DOHH2 (cell line): ENCODE results near the gene ASTN1.

ENCODE experiments used
- H3F3A ChIP-seq: fragments of 200-600 bp; sonication (generic), shearing (Covaris generic); 2 replicates; pipeline ENCODE4 v1.6.0; 2016; ENCODE audit warnings: antibody characterized with exemption, mild to moderate bottlenecking; ENCODE audit not compliant: control insufficient read depth, insufficient read depth
- H3K27ac ChIP-seq: fragments of 200-600 bp; sonication (generic); 2 replicates; pipeline ENCODE4 v1.5.1; 2014; ENCODE audit warnings: low read depth, mild to moderate bottlenecking, low read length, moderate library complexity
- H3K27me3 ChIP-seq: fragments of 200-600 bp; sonication (generic); 2 replicates; pipeline ENCODE4 v1.6.1; 2014; ENCODE audit warnings: mild to moderate bottlenecking, low read length, mixed read lengths; ENCODE audit not compliant: control insufficient read depth
- H3K36me3 ChIP-seq: fragments of 200-600 bp; sonication (generic); 2 replicates; pipeline ENCODE4 v1.6.1; 2014; ENCODE audit warnings: mild to moderate bottlenecking, low read length, moderate library complexity, mixed read lengths; ENCODE audit not compliant: control insufficient read depth
- H3K4me1 ChIP-seq: fragments of 200-600 bp; sonication (generic); 2 replicates; pipeline ENCODE4 v1.6.1; 2014; ENCODE audit warnings: mild to moderate bottlenecking, low read length, mixed read lengths; ENCODE audit not compliant: control insufficient read depth
- H3K4me2 ChIP-seq: fragments of 200-600 bp; sonication (generic); 2 replicates; pipeline ENCODE4 v1.6.0; 2014; ENCODE audit warnings: mild to moderate bottlenecking, low read length, moderate library complexity
- H3K4me3 ChIP-seq: fragments of 200-600 bp; sonication (generic); 2 replicates; pipeline ENCODE4 v1.5.1; 2014; ENCODE audit warnings: mild to moderate bottlenecking, low read length, mixed read lengths
- H3K79me2 ChIP-seq: fragments of 200-600 bp; sonication (generic); 2 replicates; pipeline ENCODE4 v1.6.1; 2014; ENCODE audit warnings: mild to moderate bottlenecking, low read length, mixed read lengths; ENCODE audit not compliant: control insufficient read depth
- H3K9me2 ChIP-seq: fragments of 200-600 bp; sonication (generic); replicated peaks from 2 replicates; pipeline ENCODE4 v1.6.1; 2014; ENCODE audit warnings: mild to moderate bottlenecking, low read length, mixed read lengths; ENCODE audit not compliant: control insufficient read depth
- H3K9me3 ChIP-seq: fragments of 200-600 bp; sonication (generic); 2 replicates; pipeline ENCODE4 v1.6.1; 2014; ENCODE audit warnings: antibody characterized with exemption, low read length, mixed read lengths; ENCODE audit not compliant: control insufficient read depth, insufficient read depth
- H4K20me1 ChIP-seq: fragments of 200-600 bp; sonication (generic); 2 replicates; pipeline ENCODE4 v1.6.0; 2014; ENCODE audit warnings: low read depth, mild to moderate bottlenecking, antibody characterized with exemption, low read length, moderate library complexity; ENCODE audit not compliant: control insufficient read depth, insufficient read depth
- CTCF ChIP-seq: fragments of 200-600 bp; sonication (generic); IDR thresholded peaks from one replicate; pipeline ENCODE4 v1.5.1; 2014; ENCODE audit warnings: antibody characterized with exemption, mild to moderate bottlenecking, low read depth, low read length; ENCODE audit not compliant: poor library complexity, severe bottlenecking
- EZH2phosphoT487 ChIP-seq: fragments of 200-600 bp; sonication (generic); IDR thresholded peaks from 2 replicates; pipeline ENCODE4 v1.6.1; 2017; ENCODE audit warnings: borderline replicate concordance, mild to moderate bottlenecking, antibody characterized with exemption, low read length, moderate library complexity, mixed read lengths

Gene ASTN1

GRCh38 chr1:177183836-177184235 lies 19.3 kb upstream of the ASTN1 start:
- Histone ChIP-seq H3F3A (no peaks in the 10 kb centered on the region), H3K4me2 (no peak overlapping the region), H4K20me1 (no peaks in the 10 kb centered on the region), H3K4me1 (no peaks in the 10 kb centered on the region), H3K27ac (no peak overlapping the region), H3K9me2 (no peaks in the 10 kb centered on the region), H3K27me3 (peaks cover 7% of the 10 kb centered on the region), H3K4me3 (no peak overlapping the region), H3K79me2 (no peaks in the 10 kb centered on the region), H3K9me3 (peaks cover 4% of the 10 kb centered on the region; the same call in 1 of the 2 replicates), H3K36me3 (no peaks in the 10 kb centered on the region)
- TF ChIP-seq EZH2phosphoT487, result no peak

GRCh38 chr1:177181631-177182291 lies 17.2 kb upstream of the ASTN1 start:
- H3K9me3 ChIP-seq, result peaks cover 4% of the 10 kb centered on the region; the same call in 1 of the 2 replicates
- H3K4me2 ChIP-seq, result 0 out of 2 replicates have a peak overlapping the region, but pooled peaks have one; percentile 26
- no peak overlapping the region for H3K4me3 ChIP-seq
- H3F3A ChIP-seq, result no peaks in the 10 kb centered on the region
- H3K27me3 ChIP-seq, result peaks cover 7% of the 10 kb centered on the region
- H3K36me3 ChIP-seq, result no peaks in the 10 kb centered on the region
- no peak overlapping the region for H3K27ac ChIP-seq
- TF ChIP-seq EZH2phosphoT487, result no peak
- TF ChIP-seq CTCF, result peak; percentile 70
- H3K4me1 ChIP-seq, result no peaks in the 10 kb centered on the region
- no peaks in the 10 kb centered on the region for H3K79me2 ChIP-seq
- H3K9me2 ChIP-seq, result no peaks in the 10 kb centered on the region
- H4K20me1 ChIP-seq, result no peaks in the 10 kb centered on the region

GRCh38 chr1:177181280-177181630 lies 16.7 kb upstream of the ASTN1 start:
- Histone ChIP-seq H3K27me3 (peaks cover 7% of the 10 kb centered on the region), H3K9me3 (peaks cover 4% of the 10 kb centered on the region; the same call in 1 of the 2 replicates), H3K4me1 (no peaks in the 10 kb centered on the region), H4K20me1 (no peaks in the 10 kb centered on the region), H3K4me3 (no peak overlapping the region), H3K36me3 (no peaks in the 10 kb centered on the region), H3K27ac (no peak overlapping the region), H3K4me2 (0 out of 2 replicates have a peak overlapping the region, but pooled peaks have one; percentile 26), H3K9me2 (no peaks in the 10 kb centered on the region), H3K79me2 (no peaks in the 10 kb centered on the region), H3F3A (no peaks in the 10 kb centered on the region)
- TF ChIP-seq CTCF, result no peak
- TF ChIP-seq EZH2phosphoT487, result no peak

GRCh38 chr1:177174921-177175634 lies 10.6 kb upstream of the ASTN1 start:
- no peak overlapping the region for H3K4me2 ChIP-seq
- H3K9me2 ChIP-seq, result no peaks in the 10 kb centered on the region
- TF ChIP-seq CTCF, result no peak
- no peak for TF ChIP-seq EZH2phosphoT487
- peaks cover 3% of the 10 kb centered on the region; the same call in 1 of the 2 replicates for H3K9me3 ChIP-seq
- no peak overlapping the region for H3K4me3 ChIP-seq
- no peaks in the 10 kb centered on the region for H3F3A ChIP-seq
- H3K27me3 ChIP-seq, result peaks cover 6% of the 10 kb centered on the region; the same call in 1 of the 2 replicates
- no peaks in the 10 kb centered on the region for H4K20me1 ChIP-seq
- H3K4me1 ChIP-seq, result no peaks in the 10 kb centered on the region
- H3K36me3 ChIP-seq, result no peaks in the 10 kb centered on the region
- H3K27ac ChIP-seq, result no peak overlapping the region
- H3K79me2 ChIP-seq, result no peaks in the 10 kb centered on the region
